Bronchial epithelial cell (primary cell): ENCODE measurements around the gene JAZF1. TPM values are rescaled to one million over a fixed set of nuclear protein-coding genes. Genes with fewer than 3 reads are reported as not detected.

Source experiments
- DNase-seq: peaks from one replicate; pipeline ENCODE4 v3.0.0-alpha.2; 2010; ENCODE audit warnings: low read depth
- FAIRE-seq: peaks from 2 replicates; lab custom pipeline; 2011; peaks lifted over from hg19 to GRCh38; lab: Jason Lieb, UNC
- H3K27me3 ChIP-seq: 2 replicates; pipeline ENCODE4 v1.5.1; 2011; ENCODE audit warnings: low read length; ENCODE audit not compliant: control insufficient read depth, insufficient read depth
- H3K36me3 ChIP-seq: 2 replicates; pipeline ENCODE4 v1.5.1; 2011; ENCODE audit warnings: low read length; ENCODE audit not compliant: control insufficient read depth, insufficient read depth
- H3K4me3 ChIP-seq: 2 replicates; pipeline ENCODE4 v1.5.1; 2011; ENCODE audit warnings: mild to moderate bottlenecking, low read depth, low read length, control low read depth
- CTCF ChIP-seq: IDR thresholded peaks from 2 replicates; pipeline ENCODE4 v1.5.1; 2011; ENCODE audit warnings: mild to moderate bottlenecking, moderate library complexity, low read length, control low read depth, inconsistent platforms; ENCODE audit not compliant: insufficient read depth, severe bottlenecking
- total RNA-seq: library from RNA; depleted of rRNA; stranded (reverse); fragments of >200 nt; gene quantifications from 2 replicates; pipeline ENCODE4 v1.2.1, GENCODE V29; 2014

The JAZF1 gene
- total RNA-seq, 1 donor from 2014 or later, result 1.1 TPM

GRCh38 chr7:27793780-27794179 is 386.8 kb downstream of the JAZF1 start:
- no peak for FAIRE-seq

GRCh38 chr7:27788437-27788836 is 392.2 kb downstream of the JAZF1 start:
- FAIRE-seq, result no peak
- H3K4me3 ChIP-seq, result no peak overlapping the region
- no peaks in the 10 kb centered on the region for H3K27me3 ChIP-seq
- H3K36me3 ChIP-seq, result peaks cover 10% of the 10 kb centered on the region
- TF ChIP-seq CTCF, result no peak
- no peak for DNase-seq

More at GRCh38 chr7:27793780-27794179, 386.8 kb downstream of the JAZF1 start:
- H3K36me3 ChIP-seq, result peaks cover 10% of the 10 kb centered on the region
- TF ChIP-seq CTCF, result no peak
- DNase-seq, result peak; percentile 56
- no peak overlapping the region for H3K4me3 ChIP-seq
- no peaks in the 10 kb centered on the region for H3K27me3 ChIP-seq

- peak; percentile 35 for TF ChIP-seq CTCF
- FAIRE-seq, result no peak
- H3K4me3 ChIP-seq, result no peak overlapping the region
- peak; percentile 92 for DNase-seq
- no peaks in the 10 kb centered on the region for H3K27me3 ChIP-seq
- peaks cover 5% of the 10 kb centered on the region for H3K36me3 ChIP-seq
Observed at GRCh38 chr7:27784399-27785053, 396.1 kb downstream of the JAZF1 start.

- no peak overlapping the region for H3K4me3 ChIP-seq
- FAIRE-seq, result no peak
- DNase-seq, result peak; percentile 71
- peaks cover 4% of the 10 kb centered on the region for H3K36me3 ChIP-seq
- H3K27me3 ChIP-seq, result no peaks in the 10 kb centered on the region
- TF ChIP-seq CTCF, result no peak
Observed at GRCh38 chr7:27782849-27783248, 397.7 kb downstream of the JAZF1 start.

GRCh38 chr7:27781188-27781587 is 399.4 kb downstream of the JAZF1 start:
- no peaks in the 10 kb centered on the region for H3K27me3 ChIP-seq
- no peak for DNase-seq
- TF ChIP-seq CTCF, result no peak
- FAIRE-seq, result no peak
- no peak overlapping the region for H3K4me3 ChIP-seq
- H3K36me3 ChIP-seq, result peaks cover 2% of the 10 kb centered on the region

Other genes starting within 250 kb of the JAZF1 start
- gene CREB5, start 231.7 kb upstream of the JAZF1 start, total RNA-seq, result 2.1 and 7.3 TPM in 2 replicates